ENCODE measurements around the gene KCNT1. TPM values are rescaled to one million over a fixed set of nuclear protein-coding genes. Genes with fewer than 3 reads are reported as not detected.

KCNT1 gene
- total RNA-seq, 1 donor from 2014 or later = not detected

DNA sequence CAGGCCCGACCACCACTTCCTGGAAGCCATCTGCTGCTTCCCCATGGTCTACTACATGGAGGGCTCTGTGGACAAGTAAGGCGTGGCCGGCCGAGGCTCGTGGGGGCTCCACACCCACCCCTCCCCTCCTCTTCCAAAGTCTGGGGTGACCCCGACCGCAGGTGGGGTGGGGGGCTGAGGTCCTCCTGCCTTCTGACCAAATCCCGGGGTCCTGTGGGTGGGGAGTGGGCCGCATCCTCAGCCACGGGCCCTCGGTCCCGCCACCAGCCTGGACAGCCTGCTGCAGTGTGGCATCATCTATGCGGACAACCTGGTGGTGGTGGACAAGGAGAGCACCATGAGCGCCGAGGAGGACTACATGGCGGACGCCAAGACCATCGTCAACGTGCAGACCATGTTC, 76.4 kb downstream of the KCNT1 start:
- no peaks in the 10 kb centered on the region for H3K9me3 Mint-ChIP-seq
- intact Hi-C loops (cut with micrococcal nuclease) = no loop called here
- H3K27me3 Mint-ChIP-seq = no peaks in the 10 kb centered on the region
- POLR2A ChIA-PET = no interaction called here
- TF ChIP-seq CTCF (IDR thresholded peaks at IDR 0.05) = no peak
- no peak overlapping the region for H3K4me3 Mint-ChIP-seq
- no peak for DNase-seq
- no peaks in the 10 kb centered on the region for H3K36me3 Mint-ChIP-seq (ENCODE audit: low read depth)
- CTCF ChIA-PET = no interaction called here
- no peak overlapping the region for H3K27ac Mint-ChIP-seq
- no peak for ATAC-seq (ENCODE audit: low read depth)
- H3K4me1 Mint-ChIP-seq = no peaks in the 10 kb centered on the region

DNA sequence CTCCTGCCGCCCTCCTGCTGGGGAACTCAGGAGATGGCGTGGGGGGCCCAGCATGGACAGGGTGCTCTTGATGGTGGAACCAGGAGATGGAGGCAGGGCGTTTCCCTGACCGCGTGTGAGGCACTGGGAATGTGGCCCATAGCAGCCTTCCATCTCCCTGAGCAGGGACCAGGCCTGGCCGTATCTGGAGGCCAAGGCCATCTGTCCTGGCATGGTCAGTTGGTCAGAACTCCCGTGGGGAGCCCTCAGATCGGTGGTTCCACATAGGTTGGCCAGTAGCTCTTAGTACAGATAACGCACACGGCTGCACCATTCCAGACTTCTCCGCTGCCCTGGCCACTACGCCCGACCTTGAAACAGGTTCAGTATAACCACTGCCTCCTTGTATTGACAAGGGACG, 77.6 kb downstream of the KCNT1 start:
- H3K9me3 Mint-ChIP-seq = no peaks in the 10 kb centered on the region
- H3K27ac Mint-ChIP-seq = no peak overlapping the region
- H3K27me3 Mint-ChIP-seq = no peaks in the 10 kb centered on the region
- ChIA-PET CTCF (no interaction called here), POLR2A (no interaction called here)
- intact Hi-C loops (cut with micrococcal nuclease) = no loop called here
- no peak for DNase-seq
- H3K4me1 Mint-ChIP-seq = no peaks in the 10 kb centered on the region
- no peak overlapping the region for H3K4me3 Mint-ChIP-seq
- no peaks in the 10 kb centered on the region for H3K36me3 Mint-ChIP-seq (ENCODE audit: low read depth)
- TF ChIP-seq CTCF (IDR thresholded peaks at IDR 0.05) = no peak
- no peak for ATAC-seq (ENCODE audit: low read depth)

- no peaks in the 10 kb centered on the region for H3K4me1 Mint-ChIP-seq
- H3K4me3 Mint-ChIP-seq = no peak overlapping the region
- H3K36me3 Mint-ChIP-seq (ENCODE audit: low read depth) = no peaks in the 10 kb centered on the region
- no peaks in the 10 kb centered on the region for H3K27me3 Mint-ChIP-seq
- H3K27ac Mint-ChIP-seq = no peak overlapping the region
- ATAC-seq (ENCODE audit: low read depth) (no peak), DNase-seq (no peak)
- intact Hi-C loops (cut with micrococcal nuclease) = no loop called here
- H3K9me3 Mint-ChIP-seq = no peaks in the 10 kb centered on the region
- ChIA-PET POLR2A (no interaction called here), CTCF (no interaction called here)
- TF ChIP-seq CTCF (IDR thresholded peaks at IDR 0.05) = no peak
Observed at GRCh38 chr9:135780086-135780485, 78.1 kb downstream of the KCNT1 start.

DNA sequence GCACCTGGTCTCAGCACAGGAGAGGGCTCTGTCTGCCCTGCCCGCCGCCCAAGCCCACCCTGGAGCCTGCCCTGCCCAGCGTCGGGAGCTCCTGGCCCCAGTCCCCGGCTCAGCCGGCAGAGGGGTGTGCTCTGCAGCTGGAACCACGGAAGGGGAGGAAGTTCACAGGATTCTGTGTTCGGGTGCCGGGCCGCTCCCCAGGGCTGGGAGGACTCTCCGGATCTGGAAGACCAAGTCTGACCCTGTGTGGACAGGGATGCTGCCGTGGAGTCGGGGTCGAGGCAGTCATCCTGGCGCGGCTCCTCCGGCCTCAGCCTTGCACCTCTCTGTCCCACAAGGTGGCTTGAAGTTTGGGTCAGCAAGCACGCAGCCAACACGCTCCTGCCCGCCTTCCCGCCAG, 78.6 kb downstream of the KCNT1 start:
- TF ChIP-seq CTCF (IDR thresholded peaks at IDR 0.05) = no peak
- H3K9me3 Mint-ChIP-seq = no peaks in the 10 kb centered on the region
- intact Hi-C loops (cut with micrococcal nuclease) = no loop called here
- ChIA-PET POLR2A (no interaction called here), CTCF (no interaction called here)
- no peaks in the 10 kb centered on the region for H3K27me3 Mint-ChIP-seq
- no peak overlapping the region for H3K27ac Mint-ChIP-seq
- DNase-seq (no peak), ATAC-seq (ENCODE audit: low read depth) (no peak)
- no peak overlapping the region for H3K4me3 Mint-ChIP-seq
- no peaks in the 10 kb centered on the region for H3K4me1 Mint-ChIP-seq
- no peaks in the 10 kb centered on the region for H3K36me3 Mint-ChIP-seq (ENCODE audit: low read depth)

DNA sequence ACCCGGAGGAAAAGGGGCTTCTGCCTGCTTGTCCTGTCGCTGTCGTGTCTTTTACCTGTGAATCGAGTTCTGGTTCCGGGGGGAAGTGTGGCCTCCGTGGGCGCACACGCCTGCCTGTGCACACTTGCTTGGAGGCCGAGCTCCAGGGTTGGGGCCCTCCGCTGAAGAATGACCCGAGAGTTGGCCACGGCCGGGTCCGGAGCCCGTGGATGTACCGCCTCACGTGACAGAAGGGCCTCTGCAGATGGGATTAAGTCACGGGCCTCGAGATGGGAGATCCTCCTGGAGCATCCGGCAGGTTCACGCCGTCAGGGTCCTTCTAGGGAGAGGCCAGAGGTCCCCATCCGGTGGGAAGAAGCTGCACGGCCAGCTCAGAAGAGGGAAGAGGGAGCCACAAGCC, 81.0 kb downstream of the KCNT1 start:
- ChIA-PET POLR2A (no interaction called here), CTCF (no interaction called here)
- DNase-seq (no peak), ATAC-seq (ENCODE audit: low read depth) (no peak)
- intact Hi-C loops (cut with micrococcal nuclease) = no loop called here
- Mint-ChIP-seq H3K36me3 (ENCODE audit: low read depth) (no peaks in the 10 kb centered on the region), H3K27me3 (no peaks in the 10 kb centered on the region), H3K27ac (no peak overlapping the region), H3K4me1 (no peaks in the 10 kb centered on the region), H3K9me3 (no peaks in the 10 kb centered on the region), H3K4me3 (no peak overlapping the region)
- no peak for TF ChIP-seq CTCF (IDR thresholded peaks at IDR 0.05)

All from activated B cell treated with CpG ODN at 0.5 μM for 24 hours (primary cell).